NCI-H1694 treated with DMSO at 0.1 percent for 48 hours (cell line): Measurements from ENCODE around the gene TNFRSF6B.
"Not testable (repeated sequence)": the region's sequence is repeated elsewhere in the genome, so short reads cannot be mapped to it uniquely, and the experiment has no call there.

Experiments used
- DNase-seq: peaks from one replicate; lab custom pipeline; 2025; lab: John Stamatoyannopoulos, UW

Gene TNFRSF6B

DNA sequence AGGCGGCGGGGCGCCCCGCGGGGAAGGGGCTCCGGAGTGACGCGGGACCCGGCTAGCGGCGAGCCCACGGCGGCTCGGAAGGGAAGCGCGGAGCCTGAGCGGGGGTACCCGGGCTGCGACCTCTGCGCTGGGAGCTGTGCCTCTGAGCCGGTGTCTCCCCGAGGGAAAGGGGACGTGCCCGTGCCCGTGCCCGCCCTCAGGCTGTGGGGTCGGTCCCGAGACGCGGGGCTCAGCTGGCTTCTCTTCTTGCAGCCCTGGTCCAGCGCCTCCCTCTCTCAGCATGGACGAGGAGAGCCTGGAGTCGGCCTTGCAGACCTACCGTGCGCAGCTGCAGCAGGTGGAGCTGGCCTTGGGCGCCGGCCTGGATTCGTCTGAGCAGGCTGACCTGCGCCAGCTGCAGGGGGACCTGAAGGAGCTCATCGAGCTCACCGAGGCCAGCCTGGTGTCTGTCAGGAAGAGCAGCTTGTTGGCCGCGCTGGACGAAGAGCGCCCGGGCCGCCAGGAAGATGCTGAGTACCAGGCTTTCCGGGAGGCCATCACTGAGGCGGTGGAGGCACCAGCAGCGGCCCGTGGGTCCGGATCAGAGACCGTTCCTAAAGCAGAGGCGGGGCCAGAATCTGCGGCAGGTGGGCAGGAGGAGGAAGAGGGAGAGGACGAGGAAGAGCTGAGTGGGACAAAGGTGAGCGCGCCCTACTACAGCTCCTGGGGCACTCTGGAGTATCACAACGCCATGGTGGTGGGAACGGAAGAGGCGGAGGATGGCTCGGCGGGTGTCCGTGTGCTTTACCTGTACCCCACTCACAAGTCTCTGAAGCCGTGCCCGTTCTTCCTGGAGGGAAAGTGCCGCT lies 12.1 kb downstream of the TNFRSF6B start:
- no peak for DNase-seq

DNA sequence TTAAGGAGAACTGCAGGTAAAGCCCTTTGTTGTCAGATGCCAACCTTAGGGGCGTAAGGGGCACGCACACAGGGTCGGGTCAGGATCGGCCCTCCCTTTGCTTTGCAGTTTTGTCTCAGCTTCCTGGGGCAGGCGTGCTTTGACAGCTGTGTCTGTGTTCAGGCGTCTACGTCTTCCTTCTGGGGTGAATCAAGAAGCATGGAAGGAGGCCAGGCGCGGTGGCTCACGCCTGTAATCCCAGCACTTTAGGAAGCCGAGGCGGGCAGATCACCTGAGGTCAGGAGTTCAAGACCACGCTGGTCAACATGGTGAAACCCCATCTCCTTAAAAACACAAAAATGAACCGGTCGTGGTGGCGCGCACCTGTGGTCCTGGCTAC lies 12.7 kb downstream of the TNFRSF6B start:
- DNase-seq, result no peak

DNA sequence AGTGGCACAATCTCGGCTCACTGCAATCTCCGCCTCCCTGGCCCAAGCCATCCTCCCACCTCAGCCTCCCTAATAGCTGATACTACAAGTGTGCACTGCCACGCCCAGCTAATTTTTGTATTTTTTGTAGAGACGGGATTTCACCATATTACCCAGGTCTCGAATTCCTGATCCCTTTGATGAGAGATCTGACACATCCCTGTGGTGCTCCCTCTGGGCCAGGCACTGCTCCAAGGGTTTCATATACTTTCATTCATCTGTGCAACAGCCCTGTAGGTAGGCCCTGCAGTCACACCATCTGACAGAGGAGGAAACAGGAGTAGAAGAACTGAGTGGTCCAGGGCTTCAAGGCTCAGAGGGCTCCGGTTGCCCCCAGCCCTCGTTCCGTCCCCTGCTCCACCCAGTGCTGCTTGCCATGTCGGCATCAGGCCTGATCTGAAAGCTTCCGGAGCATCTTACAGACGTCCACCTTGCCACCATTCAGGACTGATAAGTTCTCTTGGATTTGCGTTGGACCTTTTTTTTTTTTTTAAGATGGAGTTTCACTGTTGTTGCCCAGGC lies 14.7 kb downstream of the TNFRSF6B start:
- no peak for DNase-seq

DNA sequence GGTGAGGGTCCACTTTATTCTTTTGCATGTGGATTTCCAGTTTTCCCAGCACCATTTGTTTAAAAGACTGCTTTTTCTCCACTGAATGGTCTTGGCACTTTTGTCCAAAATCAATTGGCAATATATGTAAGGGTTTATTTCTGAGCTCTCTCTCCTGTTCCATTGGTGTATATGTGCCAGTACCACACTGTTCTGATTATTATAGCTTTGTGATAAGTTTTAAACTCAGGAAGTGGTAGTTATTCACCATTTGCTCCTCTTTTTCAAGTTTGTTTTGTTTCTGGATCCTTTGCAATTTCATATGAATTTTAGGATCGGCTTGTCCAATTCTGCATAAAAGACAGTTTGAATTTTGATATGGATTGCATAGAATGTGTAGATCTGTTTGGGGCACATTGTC lies 15.7 kb downstream of the TNFRSF6B start:
- no peak for DNase-seq

DNA sequence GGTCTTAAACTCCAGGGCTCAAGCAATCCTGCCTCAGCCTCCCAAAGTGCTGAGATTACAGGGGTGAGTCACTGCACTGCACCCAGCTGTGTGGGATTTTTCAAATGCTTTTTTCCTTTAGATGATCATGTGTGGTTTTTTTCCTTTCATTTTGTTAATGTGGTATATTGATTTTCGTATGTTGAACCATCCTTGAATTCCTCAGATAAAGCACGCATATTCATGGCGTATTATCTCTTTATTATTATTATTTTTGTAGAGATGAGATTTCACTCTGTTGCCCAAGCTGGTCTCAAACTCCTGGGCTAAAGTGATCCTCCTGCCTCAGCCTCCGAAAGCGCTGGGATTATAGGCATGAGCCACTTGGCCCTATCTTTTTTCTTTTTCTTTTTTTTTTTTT lies 18.4 kb downstream of the TNFRSF6B start:
- no peak for DNase-seq

DNA sequence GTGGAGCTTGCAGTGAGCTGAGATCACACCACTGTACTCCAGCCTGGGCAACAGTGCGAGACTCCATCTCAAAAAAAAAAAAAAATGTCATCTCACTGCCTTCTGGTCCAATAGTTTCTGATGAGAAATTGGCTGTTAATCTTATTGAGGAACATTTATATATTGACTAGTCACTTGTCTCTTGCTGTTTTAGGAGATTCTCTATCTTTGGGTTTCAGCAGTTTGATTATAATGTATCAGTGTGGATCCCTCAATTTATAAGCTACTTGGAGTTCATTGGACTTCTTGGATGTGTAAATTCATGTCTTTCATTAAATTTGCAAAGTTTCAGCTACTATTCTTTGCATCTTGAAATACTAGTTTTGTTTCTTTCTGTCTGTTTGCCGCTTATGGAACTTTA lies 22.5 kb downstream of the TNFRSF6B start:
- DNase-seq, result no peak

DNA sequence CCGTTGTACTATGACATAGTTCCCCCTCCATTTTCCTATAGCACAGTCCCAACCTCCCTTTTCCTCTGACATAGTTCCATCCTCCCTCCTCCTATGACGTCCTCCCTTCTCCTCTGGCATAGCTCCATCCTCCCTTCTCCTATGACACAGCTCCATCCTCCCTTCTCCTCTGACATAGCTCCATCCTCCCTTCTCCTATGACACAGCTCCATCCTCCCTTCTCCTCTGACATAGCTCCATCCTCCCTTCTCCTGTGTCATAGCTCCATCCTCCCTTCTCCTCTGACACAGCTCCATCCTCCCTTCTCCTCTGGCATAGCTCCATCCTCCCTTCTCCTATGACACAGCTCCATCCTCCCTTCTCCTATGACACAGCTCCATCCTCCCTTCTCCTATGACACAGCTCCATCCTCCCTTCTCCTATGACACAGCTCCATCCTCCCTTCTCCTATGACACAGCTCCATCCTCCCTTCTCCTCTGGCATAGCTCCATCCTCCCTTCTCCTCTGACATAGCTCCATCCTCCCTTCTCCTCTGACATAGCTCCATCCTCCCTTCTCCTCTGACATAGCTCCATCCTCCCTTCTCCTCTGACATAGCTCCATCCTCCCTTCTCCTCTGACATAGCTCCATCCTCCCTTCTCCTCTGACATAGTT lies 26.6 kb downstream of the TNFRSF6B start:
- DNase-seq, result not testable (repeated sequence)

DNA sequence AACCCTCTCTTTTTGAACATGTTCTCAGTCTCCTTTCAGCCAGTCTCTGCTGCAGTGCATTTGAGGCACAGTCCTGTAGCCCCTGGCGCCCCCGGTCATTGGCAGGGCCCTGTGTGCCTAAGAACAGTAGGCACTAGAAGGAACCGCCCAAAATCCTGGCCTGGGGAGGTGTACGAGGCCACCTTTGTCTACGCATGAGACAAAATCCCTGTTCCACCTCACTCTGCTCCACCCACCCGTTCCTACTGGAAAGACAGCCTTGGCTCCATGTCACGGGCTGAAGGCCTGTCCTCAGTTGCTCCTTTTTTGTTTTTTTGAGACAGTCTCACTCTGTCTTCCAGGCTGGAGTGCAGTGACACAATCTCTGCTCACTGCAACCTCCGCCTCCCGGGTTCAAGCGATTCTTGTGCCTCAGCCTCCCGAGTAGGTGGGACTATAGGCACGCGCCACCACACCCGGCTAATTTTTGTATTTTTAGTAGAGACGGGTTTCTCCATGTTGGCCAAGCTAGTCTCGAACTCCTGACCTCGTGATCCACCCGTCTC lies 33.8 kb downstream of the TNFRSF6B start:
- not testable (repeated sequence) for DNase-seq

DNA sequence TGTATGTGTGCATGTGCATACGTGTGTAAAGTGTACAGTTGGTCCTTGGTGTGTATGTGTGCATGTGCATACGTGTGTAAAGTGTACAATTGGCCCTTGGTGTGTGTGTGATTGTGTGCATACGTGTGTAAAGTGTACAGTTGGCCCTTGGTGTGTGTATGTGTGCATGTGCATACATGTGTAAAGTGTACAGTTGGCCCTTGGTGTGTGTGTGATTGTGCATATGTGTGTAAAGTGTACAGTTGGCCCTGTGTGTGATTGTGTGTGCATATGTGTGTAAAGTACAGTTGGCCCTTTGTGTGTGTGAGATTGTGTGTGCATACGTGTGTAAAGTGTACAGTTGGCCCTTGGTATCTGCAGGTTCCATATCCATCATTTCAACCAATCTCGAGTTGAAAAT lies 35.0 kb downstream of the TNFRSF6B start:
- no peak for DNase-seq

DNA sequence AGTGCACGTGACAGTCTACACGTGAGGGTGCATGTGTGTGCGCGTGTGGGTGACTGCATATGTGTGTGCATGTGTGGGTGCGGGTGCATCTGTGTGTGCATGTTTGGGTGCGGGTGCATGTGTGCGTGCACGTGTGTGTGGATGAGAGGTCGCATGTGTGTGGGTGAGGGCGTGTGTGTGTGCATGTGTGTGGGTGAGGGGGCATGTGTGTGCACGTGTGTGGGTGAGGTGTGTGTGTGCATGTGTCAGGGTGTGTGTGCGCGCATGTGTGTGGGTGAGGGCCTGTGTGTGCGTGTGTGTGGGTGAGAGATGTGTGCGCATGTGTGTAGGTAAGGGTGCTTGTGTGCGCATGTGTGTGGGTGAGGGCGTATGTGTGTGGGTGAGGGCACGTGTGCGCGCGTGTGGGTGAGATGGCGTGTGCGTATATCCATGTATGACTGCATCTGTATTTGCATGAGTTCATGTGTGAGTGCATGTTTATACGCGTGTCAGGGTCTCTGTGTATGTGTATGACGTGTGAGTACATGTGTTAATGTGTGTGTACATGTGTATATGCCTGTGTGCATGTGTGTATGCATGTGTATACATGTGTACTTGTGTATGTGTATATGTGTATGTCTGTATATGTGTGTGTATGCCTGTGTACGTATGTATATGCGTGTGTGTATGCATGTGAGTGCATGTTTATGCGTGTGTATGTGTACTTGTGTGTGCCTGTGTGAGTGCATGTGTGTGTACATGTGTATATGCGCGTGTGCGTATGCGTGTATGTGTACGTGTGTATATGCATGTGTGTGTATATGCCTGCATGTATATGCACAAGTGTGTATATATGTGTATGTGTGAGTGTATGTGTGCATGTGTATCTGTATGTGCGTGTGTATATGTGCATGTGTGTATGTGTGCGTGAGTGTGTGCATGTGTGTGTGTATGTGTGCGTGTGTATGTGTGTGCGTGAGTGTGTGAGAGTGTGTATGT lies 36.0 kb downstream of the TNFRSF6B start:
- no peak for DNase-seq

DNA sequence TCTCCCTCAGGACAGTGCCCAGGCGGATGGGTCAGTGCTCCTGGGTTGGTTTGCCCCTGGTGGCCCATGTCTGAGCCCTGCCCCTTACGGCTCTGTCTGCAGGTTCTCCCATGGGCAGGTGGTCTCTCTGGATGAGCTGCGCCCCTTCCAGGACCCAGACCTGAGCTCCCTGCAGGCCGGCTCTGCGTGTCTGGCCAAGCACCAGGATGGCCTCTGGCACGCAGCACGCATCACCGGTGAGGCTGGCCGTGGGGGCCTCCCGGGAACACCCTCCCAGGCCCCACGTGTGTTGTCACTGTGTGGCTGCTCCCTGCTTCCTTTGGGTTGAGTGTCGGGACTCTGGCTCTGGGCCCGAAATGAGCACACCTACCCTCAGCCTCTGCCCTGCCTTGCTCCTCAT lies 36.7 kb downstream of the TNFRSF6B start:
- no peak for DNase-seq

DNA sequence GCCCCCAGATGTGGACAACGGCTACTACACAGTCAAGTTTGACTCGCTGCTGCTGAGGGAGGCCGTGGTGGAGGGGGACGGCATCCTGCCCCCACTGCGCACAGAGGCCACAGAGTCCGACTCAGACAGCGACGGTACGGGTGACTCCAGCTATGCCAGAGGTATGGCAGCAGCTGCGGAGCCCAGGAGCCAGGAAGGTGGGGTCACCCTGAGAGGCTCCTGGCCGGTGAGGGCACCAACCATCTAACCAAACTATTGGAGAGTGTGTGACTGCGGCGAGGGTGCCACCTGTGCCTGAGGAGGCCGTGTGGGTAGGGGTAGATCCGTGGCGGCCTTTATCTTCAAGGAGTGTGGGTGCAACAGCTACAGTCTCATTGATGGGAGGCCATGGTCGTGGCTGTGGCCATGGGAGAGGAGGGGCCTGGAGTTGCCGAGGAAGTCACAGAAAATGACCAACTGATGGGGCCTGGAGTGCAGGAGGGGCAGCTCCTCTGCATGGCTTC lies 37.2 kb downstream of the TNFRSF6B start:
- DNase-seq, result no peak

DNA sequence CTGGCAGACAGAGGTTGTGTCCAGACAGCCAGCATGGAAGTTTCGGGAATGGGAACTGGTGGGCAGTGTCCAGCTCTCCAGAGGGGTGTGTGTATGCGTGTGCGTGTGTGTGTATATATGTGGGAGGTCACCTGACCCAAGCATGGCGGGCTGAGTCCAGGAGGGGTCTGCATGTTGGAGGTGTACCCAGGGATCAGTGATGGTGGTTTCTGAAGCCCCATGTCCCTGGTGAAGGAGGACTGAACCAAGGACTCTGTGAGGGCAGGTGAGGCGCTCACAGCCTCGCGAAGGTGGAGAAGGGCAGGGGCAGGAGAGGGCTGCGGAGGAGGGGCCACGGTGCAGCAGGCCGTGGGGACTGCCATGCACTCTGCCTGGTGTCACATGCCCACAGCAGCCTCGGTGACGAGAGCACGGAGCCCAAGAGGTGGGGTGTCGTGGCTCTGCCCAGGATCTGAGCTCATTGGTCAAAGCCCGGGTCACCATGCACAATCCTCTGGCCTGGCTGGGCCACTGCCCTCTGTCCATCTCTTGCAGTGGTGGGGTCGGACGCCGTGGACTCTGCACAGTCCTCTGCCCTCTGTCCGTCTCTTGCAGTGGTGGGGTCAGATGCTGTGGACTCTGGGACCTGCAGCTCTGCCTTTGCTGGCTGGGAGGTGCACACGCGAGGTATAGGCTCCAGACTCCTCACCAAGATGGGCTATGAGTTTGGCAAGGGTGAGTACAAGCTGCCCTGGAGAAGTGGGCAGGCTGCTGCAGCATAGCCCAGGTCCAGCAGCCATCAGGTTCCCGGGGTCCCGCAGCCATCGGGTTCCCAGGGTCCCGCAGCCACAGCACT lies 37.9 kb downstream of the TNFRSF6B start:
- DNase-seq, result no peak

DNA sequence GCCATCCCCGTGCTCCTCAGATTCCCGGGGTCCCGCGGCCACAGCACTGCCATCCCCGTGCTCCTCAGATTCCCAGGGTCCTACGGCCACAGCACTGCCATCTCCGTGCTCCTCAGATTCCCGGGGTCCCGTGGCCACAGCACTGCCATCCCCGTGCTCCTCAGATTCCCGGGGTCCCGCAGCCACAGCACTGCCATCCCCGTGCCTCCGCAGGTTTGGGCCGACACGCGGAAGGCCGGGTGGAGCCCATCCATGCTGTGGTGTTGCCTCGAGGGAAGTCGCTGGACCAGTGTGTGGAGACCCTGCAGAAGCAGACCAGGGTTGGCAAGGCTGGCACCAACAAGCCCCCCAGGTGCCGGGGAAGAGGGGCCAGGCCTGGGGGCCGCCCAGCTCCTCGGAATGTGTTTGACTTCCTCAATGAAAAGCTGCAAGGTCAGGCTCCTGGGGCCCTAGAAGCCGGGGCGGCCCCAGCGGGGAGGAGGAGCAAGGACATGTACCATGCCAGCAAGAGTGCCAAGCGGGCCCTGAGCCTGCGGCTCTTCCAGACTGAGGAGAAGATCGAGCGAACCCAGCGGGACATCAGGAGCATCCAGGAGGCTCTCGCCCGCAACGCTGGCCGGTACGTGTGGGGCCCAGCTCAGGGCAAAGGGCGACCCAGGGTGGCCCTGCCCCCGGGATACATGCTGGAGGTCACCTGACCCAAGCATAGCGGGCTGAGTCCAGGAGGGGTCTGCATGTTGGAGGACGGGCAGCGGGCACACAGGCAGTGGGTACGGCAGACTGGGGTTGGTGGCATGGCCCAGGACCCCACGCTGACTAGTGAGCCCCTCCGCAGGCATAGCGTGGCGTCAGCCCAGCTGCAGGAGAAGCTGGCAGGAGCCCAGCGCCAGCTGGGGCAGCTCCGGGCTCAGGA lies 38.8 kb downstream of the TNFRSF6B start:
- no peak for DNase-seq

DNA sequence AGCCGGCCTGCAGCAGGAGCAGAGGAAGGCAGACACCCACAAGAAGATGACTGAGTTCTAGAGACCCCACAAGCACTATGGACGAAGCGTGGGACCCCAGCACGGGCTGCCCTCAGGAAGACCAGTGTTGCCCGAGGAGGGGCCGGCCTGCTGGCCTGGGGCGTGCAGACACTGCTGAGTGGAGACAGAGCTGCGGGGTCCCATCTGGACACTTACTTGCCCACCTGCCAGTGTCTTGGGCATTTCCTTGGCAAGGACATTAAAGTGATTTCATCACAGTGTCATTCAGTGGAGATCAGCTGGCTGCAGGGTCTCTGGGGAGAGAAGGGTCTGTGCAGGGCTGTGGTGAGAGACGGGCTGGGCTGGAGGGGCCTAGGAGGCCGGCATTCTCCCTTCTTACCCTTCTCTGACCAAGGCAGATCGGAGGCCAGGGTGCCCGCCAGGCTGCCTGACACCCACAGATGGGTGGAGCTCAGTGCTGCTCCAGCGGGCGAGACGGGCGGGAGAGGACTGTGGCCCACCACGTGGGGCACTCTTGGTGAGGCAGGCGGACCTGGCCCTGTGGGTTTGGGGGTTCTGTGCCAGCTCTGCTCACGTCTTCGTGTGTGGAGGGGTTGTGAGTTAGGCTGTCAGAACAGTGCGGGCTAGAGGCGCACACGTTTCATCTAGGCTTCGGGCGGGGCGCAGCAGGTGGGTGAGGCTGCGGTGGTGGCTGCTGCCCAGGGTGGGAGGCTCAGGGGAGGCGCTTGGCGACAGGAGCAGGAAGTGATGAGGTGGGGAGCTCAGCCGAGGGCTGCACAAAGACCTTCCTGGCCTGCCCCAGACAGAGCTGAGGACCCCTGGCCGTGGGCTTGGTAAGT lies 39.6 kb downstream of the TNFRSF6B start, which contains the start of gene LIME1:
Gene LIME1 (plus strand): TSS at position 806 of the 860 bp plus-strand sequence. CDS start 886 bp downstream, outside the sequence.
- no peak for DNase-seq

DNA sequence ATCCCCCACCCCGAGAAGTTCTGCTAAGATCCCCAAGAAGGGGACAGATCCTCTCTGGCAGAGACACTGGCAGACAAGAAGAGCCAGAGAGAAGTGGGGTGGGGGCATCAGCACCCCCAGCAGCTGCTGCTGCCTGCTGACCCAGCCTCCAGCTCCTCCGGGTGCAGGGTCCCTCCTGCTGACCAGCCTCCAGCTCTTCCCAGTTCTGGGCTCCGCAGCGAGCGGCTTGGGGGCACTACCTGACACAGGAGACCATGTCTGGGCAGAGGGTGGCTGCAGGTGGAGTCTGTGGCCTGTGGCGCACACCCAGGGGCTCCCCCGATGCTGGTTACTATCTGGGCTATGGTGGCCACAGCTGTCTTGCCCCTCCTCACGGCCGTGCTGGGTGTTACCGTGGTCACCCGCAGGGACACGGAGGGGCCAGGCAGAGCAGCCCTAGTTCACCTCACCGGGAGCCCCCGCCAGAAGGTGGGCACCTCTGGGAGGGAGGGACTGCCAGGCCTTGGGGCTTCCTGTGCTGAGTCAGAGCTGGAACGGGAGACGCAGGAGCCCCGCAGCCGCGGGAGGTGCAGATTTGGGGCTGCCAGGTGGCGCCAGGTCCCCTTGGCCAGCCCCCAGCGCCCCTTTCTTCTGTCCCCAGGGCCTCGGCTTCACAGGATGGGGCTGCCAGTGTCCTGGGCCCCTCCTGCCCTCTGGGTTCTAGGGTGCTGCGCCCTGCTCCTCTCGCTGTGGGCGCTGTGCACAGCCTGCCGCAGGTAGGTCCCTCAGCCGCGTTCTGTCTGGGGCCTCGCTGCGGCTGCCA lies 40.6 kb downstream of the TNFRSF6B start:
- DNase-seq, result no peak

DNA sequence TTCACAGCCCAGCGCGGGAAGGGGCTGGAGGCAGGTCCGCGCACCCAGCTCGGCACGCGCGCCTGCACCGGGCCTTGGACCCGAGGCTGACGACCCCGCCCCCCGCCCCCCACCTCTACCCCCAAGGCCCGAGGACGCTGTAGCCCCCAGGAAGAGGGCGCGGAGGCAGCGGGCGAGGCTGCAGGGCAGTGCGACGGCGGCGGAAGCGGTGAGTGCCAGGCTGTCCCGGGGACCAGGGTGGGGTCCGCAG lies 41.2 kb downstream of the TNFRSF6B start:
- DNase-seq, result no peak
